Activated CD4-positive, alpha-beta T cell treated with anti-CD3 and anti-CD28 coated beads, Interleukin-2, amount 10 ng/mL, durations not matched to agents 24 days and 14 days (primary cell): ENCODE data around the gene UGT1A7. TPM values are rescaled to one million over a fixed set of nuclear protein-coding genes. Genes with fewer than 3 reads are reported as not detected.

ENCODE experiments used
- DNase-seq: peaks from one replicate; pipeline ENCODE4 v3.0.0; 2022
- H3K27ac Mint-ChIP-seq: one replicate; pipeline ENCODE4 v1.8.0; 2022; ENCODE audit warnings: mild to moderate bottlenecking, mixed read lengths
- H3K27me3 Mint-ChIP-seq: one replicate; pipeline ENCODE4 v1.8.0; 2022; ENCODE audit warnings: mixed read lengths
- H3K36me3 Mint-ChIP-seq: one replicate; pipeline ENCODE4 v1.8.0; 2022; ENCODE audit warnings: low read depth, mild to moderate bottlenecking, mixed read lengths
- H3K4me1 Mint-ChIP-seq: one replicate; pipeline ENCODE4 v1.8.0; 2021; ENCODE audit warnings: mixed read lengths
- H3K4me3 Mint-ChIP-seq: one replicate; pipeline ENCODE4 v1.8.0; 2022; ENCODE audit warnings: mild to moderate bottlenecking, moderate library complexity, mixed read lengths
- H3K9me3 Mint-ChIP-seq: one replicate; pipeline ENCODE4 v1.8.0; 2021; ENCODE audit warnings: mixed read lengths
- intact Hi-C: fragments of 100-400 bp; cut with micrococcal nuclease; formaldehyde crosslinking; loops from one replicate; pipeline ENCODE4 v1.15.1; 2023
- total RNA-seq: library from RNA; stranded (reverse); gene quantifications from 2 replicates; pipeline ENCODE4 v1.2.3, GENCODE V29; 2022

UGT1A7 gene
- total RNA-seq, 1 donor from 2014 or later = not detected

DNA sequence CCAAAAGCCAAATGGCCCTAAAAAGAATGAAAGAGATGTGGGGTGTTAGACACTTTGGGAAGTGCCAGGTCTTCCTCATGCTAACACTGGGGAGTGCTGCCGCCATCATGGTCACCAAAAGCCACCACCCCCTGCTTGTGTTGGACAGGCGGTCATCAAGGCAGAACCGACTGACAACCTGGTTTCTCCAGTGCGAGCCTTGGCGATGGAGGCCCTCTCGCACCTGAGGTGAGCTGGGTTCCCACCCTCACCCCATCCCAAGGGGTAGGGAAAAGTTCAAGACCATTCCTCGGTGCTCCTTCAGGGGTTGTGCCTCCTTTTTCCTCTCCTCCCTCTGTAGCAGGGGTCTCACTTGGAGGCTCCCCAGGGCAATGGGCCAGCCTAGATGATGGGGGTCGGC is 130.0 kb downstream of the UGT1A7 start:
- Mint-ChIP-seq H3K36me3 (no peaks in the 10 kb centered on the region), H3K27ac (no peak overlapping the region), H3K9me3 (no peaks in the 10 kb centered on the region), H3K4me3 (no peak overlapping the region), H3K4me1 (no peaks in the 10 kb centered on the region), H3K27me3 (peaks cover 12% of the 10 kb centered on the region)
- intact Hi-C loops = no loop called here
- DNase-seq = no peak

- H3K27me3 Mint-ChIP-seq = peaks cover 12% of the 10 kb centered on the region
- no peak overlapping the region for H3K27ac Mint-ChIP-seq
- no peaks in the 10 kb centered on the region for H3K36me3 Mint-ChIP-seq
- intact Hi-C loops = no loop called here
- no peak for DNase-seq
- H3K4me3 Mint-ChIP-seq = no peak overlapping the region
- no peaks in the 10 kb centered on the region for H3K9me3 Mint-ChIP-seq
- H3K4me1 Mint-ChIP-seq = no peaks in the 10 kb centered on the region
These were observed 131.7 kb downstream of the UGT1A7 start for GRCh38 chr2:233813236-233814055.

DNA sequence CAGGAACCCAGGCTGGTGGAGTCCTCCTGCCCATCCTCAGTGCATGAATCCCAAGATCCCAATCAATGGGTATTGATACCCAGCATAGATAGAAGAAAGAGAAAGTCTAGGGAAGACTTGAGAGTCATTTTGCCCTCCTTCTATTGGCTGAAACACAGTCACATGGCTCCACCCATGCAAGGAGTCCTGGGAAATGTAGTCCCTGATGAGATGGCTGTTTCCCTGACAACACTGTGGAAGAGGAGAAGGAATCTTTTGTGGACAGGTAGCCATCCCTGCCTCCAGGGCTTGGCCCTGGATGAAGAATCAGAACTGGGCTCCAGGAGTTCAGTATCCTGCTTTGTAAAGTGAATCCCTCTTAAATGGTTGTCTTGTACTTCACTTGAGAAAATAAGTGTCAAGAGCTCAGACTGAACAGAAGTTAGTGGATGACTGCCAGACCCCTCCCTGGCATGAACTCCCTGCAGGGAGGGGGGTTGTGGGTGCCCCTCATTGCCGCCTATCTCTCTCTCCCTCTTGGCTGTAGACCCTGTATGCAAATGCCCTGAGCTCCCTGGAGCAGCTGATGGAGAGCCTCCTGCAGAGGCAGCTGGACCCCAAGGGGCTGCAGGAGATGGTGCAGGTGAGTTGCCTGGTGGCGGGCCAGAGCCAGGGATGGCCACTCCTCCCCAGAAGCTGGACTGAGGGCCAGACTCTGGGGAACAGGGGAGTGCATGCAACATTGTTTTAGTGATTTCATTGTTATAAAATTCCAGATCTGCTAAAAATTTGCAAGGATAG is 132.5 kb downstream of the UGT1A7 start:
- no peak overlapping the region for H3K4me3 Mint-ChIP-seq
- no peaks in the 10 kb centered on the region for H3K9me3 Mint-ChIP-seq
- H3K4me1 Mint-ChIP-seq = no peaks in the 10 kb centered on the region
- H3K27me3 Mint-ChIP-seq = peaks cover 12% of the 10 kb centered on the region
- no peak for DNase-seq
- no peak overlapping the region for H3K27ac Mint-ChIP-seq
- no peaks in the 10 kb centered on the region for H3K36me3 Mint-ChIP-seq
- intact Hi-C loops = no loop called here

- Mint-ChIP-seq H3K4me3 (no peak overlapping the region), H3K9me3 (no peaks in the 10 kb centered on the region), H3K27ac (no peak overlapping the region), H3K4me1 (no peaks in the 10 kb centered on the region), H3K27me3 (peaks cover 10% of the 10 kb centered on the region), H3K36me3 (no peaks in the 10 kb centered on the region)
- intact Hi-C loops = no loop called here
- no peak for DNase-seq
These were observed 134.2 kb downstream of the UGT1A7 start for GRCh38 chr2:233815861-233816260.

GRCh38 chr2:233816334-233816733 is 134.6 kb downstream of the UGT1A7 start:
- intact Hi-C loops = no loop called here
- no peak overlapping the region for H3K4me3 Mint-ChIP-seq
- H3K36me3 Mint-ChIP-seq = no peaks in the 10 kb centered on the region
- no peaks in the 10 kb centered on the region for H3K4me1 Mint-ChIP-seq
- no peak for DNase-seq
- H3K9me3 Mint-ChIP-seq = no peaks in the 10 kb centered on the region
- peaks cover 10% of the 10 kb centered on the region for H3K27me3 Mint-ChIP-seq
- H3K27ac Mint-ChIP-seq = no peak overlapping the region

DNA sequence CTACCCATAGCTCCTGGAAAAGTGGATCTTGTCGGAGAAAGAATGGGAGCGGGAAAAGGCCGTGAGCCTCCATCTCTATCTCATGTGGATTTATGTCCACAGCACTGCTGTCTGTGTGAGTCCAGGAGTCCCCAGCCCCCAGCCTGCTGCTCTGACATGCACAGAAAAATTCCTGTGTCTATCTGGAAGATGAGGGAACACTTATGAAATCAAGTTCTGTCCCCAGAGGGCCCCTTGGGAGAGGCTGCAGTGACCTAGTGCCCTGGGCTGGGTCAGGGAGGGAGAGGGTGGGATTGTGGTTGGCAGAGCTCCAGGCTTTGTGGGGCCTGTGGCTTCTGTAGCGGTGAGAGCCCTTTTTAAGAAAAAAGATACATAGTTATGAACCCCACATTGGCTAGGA is 135.1 kb downstream of the UGT1A7 start:
- Mint-ChIP-seq H3K4me3 (no peak overlapping the region), H3K27ac (no peak overlapping the region), H3K27me3 (peaks cover 10% of the 10 kb centered on the region), H3K36me3 (no peaks in the 10 kb centered on the region), H3K9me3 (no peaks in the 10 kb centered on the region), H3K4me1 (no peaks in the 10 kb centered on the region)
- no peak for DNase-seq
- intact Hi-C loops = no loop called here

DNA sequence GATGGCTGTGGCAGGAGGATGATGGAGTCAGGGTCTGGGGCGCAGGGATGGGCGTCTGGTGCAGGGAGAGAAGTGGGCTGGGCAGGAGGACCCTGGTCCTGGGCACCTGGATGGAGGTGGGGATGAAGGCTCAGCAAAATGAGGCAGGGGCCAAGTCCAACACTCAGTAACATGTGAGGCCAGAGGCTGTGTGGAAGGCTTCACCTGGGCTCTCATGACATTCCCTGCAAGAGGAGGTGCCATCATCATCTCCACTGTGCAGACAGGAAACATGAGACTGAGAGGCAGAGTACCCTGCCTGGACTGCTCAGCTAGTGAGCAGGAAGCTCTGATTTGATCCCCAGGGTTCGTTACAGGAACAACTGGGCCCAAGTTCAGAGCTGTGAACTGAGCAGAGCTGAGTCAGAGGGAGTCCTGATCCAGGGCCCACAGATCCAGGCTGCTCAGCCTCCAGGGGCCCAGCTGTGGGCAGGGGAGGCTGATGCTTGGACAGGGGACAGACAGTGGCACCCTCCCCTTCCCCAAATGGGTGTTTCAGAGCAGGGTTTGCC is 135.7 kb downstream of the UGT1A7 start:
- intact Hi-C loops = no loop called here
- no peaks in the 10 kb centered on the region for H3K36me3 Mint-ChIP-seq
- DNase-seq = no peak
- no peak overlapping the region for H3K4me3 Mint-ChIP-seq
- no peaks in the 10 kb centered on the region for H3K4me1 Mint-ChIP-seq
- peaks cover 10% of the 10 kb centered on the region for H3K27me3 Mint-ChIP-seq
- H3K27ac Mint-ChIP-seq = no peak overlapping the region
- H3K9me3 Mint-ChIP-seq = no peaks in the 10 kb centered on the region

DNA sequence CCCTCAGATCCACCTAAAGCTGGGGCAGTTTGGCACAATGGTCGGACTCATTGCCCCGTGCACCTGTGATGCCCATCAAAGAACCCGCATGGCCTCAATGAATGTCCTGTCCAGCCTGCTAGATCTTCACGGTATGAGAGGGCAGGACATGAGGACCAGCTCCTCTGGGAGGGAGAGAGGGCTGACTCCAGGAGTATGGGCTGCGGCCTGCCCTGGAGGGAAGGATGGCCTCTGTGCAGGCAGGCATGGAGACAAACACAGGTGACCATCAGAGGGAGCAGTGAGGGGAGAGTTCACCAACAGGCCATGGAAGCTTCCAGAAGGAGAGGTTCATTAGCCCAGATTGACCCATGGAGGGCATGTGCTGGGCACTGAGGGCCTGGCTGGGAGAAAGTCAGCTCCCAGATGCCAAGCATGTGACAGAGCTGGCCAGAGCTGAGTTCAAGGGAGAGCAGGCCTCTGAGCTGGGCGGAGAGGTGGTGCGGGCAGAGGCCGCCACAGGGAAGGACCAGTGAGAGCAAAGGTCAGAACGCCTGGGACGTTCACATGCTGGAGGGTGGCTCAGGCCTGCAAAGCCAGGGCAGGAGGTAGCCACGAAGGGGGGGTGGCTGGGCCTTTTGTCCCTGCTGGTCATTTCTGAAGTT is 136.4 kb downstream of the UGT1A7 start:
- no peaks in the 10 kb centered on the region for H3K4me1 Mint-ChIP-seq
- no peak overlapping the region for H3K4me3 Mint-ChIP-seq
- no peak overlapping the region for H3K27ac Mint-ChIP-seq

DNA sequence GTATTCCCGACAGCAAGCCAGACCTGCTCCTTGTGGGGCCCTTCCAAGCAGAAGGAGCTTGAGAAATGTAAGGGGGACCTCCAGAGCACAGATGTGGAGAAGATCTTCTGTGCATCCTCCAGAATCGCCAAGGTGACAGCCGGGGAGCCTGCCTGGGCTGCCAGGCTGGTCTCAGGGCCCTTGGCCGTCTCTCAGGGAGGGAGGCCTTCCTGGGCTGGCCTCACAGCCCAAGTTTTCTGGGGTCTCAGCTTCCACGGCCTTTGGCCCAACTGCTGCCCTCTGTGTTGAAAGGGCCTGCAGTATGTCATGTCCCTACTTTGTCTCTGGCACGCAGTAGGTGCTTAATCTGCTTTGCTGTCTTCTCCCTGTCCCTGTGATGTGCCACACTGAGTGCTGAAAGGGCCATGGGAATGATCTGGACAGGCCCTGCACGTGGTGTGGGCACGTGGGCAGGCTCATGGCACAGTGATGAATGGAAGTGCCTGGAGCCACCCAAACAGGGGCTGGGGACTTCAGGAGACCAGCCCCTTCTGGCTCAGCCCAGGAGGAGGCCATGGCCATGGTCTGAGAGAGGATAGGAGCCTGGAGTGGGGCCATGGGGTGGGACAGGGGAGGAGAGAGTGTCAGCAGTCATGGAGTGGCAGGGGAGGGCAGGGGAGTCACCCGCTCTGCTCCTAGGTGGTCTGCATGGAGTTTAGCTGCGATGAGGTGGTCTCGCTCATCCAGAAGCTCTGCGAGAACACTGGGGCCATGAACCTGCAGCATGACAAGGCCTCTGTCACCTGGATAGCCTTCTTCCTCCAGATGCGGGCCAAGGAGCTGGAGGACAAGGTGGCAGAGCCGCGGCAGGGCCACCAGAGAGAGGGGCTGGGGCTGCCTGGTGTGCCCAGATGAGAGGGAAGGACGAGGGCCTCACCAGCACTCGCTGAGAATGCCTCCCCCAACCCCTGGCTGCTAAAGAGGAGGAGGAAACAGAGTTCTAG is 137.2 kb downstream of the UGT1A7 start:
- H3K27ac Mint-ChIP-seq = no peak overlapping the region
- no peaks in the 10 kb centered on the region for H3K9me3 Mint-ChIP-seq
- no peaks in the 10 kb centered on the region for H3K36me3 Mint-ChIP-seq
- no peaks in the 10 kb centered on the region for H3K4me1 Mint-ChIP-seq
- peaks cover 8% of the 10 kb centered on the region for H3K27me3 Mint-ChIP-seq
- DNase-seq = no peak
- intact Hi-C loops = no loop called here
- H3K4me3 Mint-ChIP-seq = no peak overlapping the region

More for the DNA sequence above, 136.4 kb downstream of the UGT1A7 start:
- DNase-seq = no peak
- no peaks in the 10 kb centered on the region for H3K9me3 Mint-ChIP-seq
- intact Hi-C loops = no loop called here
- no peaks in the 10 kb centered on the region for H3K36me3 Mint-ChIP-seq
- H3K27me3 Mint-ChIP-seq = peaks cover 10% of the 10 kb centered on the region

DNA sequence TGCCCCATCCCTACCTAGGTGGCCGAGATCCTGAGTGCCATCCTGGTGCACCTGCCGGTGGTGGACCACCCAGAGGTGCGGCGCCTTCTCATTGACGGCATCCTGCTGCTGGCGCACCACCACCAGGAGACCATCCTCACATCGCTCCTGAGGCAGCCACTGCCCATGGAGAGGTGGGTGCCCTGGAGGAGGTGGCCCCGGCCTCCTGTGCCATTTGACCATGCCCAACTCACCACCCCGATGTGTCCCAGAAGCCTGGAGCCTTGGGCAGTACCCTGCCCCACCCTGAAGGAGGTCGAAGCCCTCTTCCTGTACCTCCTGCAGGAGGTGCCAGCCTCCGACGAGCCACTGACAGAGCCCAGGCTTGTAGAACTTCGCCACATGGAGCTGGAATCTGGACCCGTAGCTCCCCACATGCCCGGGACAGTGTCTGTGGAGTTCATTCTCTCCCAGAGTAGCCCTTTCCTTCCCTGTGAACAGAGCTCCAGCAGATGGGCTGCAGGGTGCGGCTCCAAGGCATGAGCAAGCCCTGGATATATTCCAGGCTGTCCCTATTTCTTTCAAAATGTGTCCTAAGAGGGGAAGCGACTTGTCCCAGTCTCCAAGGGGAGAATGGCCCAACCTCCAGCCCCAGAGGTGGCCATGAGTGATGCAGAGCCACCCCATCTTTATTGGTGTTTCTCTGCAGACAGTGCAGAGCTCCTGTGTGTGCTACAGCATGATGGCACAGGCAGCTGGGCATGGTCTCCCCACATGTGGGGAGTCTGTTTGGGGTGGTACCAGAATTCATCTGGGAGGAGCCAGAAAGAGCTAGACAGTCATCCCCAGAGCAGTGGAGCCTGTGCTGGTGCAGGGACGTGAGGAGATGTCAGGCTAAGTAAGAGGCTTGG is 138.4 kb downstream of the UGT1A7 start:
- Mint-ChIP-seq H3K27me3 (peaks cover 8% of the 10 kb centered on the region), H3K36me3 (no peaks in the 10 kb centered on the region), H3K4me3 (no peak overlapping the region), H3K27ac (no peak overlapping the region), H3K9me3 (no peaks in the 10 kb centered on the region), H3K4me1 (no peaks in the 10 kb centered on the region)
- no peak for DNase-seq
- intact Hi-C loops = no loop called here

DNA sequence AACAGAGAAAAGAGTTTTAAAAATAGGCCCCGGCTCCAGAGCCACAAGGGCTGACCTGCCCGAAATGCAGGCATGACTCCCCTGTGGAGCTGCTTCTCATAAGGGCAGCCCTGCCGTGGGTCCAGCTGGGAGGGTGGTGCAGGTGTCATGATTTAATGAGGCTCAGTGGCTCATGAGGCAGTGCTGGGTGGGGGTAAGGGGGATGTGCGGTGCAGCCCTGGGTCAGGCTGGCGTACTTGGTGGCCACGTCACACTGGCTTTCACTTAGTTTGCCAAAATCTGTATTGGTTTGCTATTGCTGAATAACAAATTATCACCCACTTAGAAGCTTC is 139.0 kb downstream of the UGT1A7 start:
- H3K36me3 Mint-ChIP-seq = no peaks in the 10 kb centered on the region
- no peak overlapping the region for H3K4me3 Mint-ChIP-seq
- no peaks in the 10 kb centered on the region for H3K9me3 Mint-ChIP-seq
- H3K27me3 Mint-ChIP-seq = peaks cover 13% of the 10 kb centered on the region
- no peak overlapping the region for H3K27ac Mint-ChIP-seq
- no peaks in the 10 kb centered on the region for H3K4me1 Mint-ChIP-seq
- DNase-seq = no peak
- intact Hi-C loops = no loop called here

GRCh38 chr2:233821196-233821595 is 139.5 kb downstream of the UGT1A7 start:
- H3K9me3 Mint-ChIP-seq = no peaks in the 10 kb centered on the region
- no peak overlapping the region for H3K4me3 Mint-ChIP-seq
- H3K36me3 Mint-ChIP-seq = no peaks in the 10 kb centered on the region
- H3K27ac Mint-ChIP-seq = no peak overlapping the region
- intact Hi-C loops = no loop called here
- H3K4me1 Mint-ChIP-seq = no peaks in the 10 kb centered on the region
- peaks cover 12% of the 10 kb centered on the region for H3K27me3 Mint-ChIP-seq
- DNase-seq = no peak
